GM19099 (cell line): ENCODE results near the gene ID1.

Experiments used
- POLR2A ChIP-seq: IDR thresholded peaks from 3 replicates; pipeline ENCODE4 v1.6.1; 2011; ENCODE audit warnings: low read depth; ENCODE audit not compliant: insufficient read length; ENCODE audit errors: extremely low read depth

Gene ID1

GRCh38 chr20:31605031-31605901 is at the start of gene ID1:
Gene ID1, plus strand, starts transcription at chr20:31605289. Its CDS starts 99 bp downstream, at chr20:31605388.
- TF ChIP-seq POLR2A: no peak

GRCh38 chr20:31559704-31560093 is 45.4 kb upstream of the ID1 start:
- TF ChIP-seq POLR2A: no peak

- no peak for TF ChIP-seq POLR2A
These were observed 44.9 kb upstream of the ID1 start for GRCh38 chr20:31560094-31560745.

GRCh38 chr20:31560746-31561598 is 44.1 kb upstream of the ID1 start:
- TF ChIP-seq POLR2A: no peak

GRCh38 chr20:31562241-31562640 is 42.8 kb upstream of the ID1 start:
- no peak for TF ChIP-seq POLR2A

GRCh38 chr20:31564284-31564683 is 40.8 kb upstream of the ID1 start:
- no peak for TF ChIP-seq POLR2A

- no peak for TF ChIP-seq POLR2A
These were observed 39.3 kb upstream of the ID1 start for GRCh38 chr20:31565699-31566318.

GRCh38 chr20:31566319-31566657 is 38.8 kb upstream of the ID1 start:
- no peak for TF ChIP-seq POLR2A

GRCh38 chr20:31566658-31567379 is 38.3 kb upstream of the ID1 start:
- no peak for TF ChIP-seq POLR2A

GRCh38 chr20:31567380-31567720 is 37.7 kb upstream of the ID1 start:
- no peak for TF ChIP-seq POLR2A

GRCh38 chr20:31568041-31568731 is 36.9 kb upstream of the ID1 start:
- TF ChIP-seq POLR2A: no peak

GRCh38 chr20:31568773-31569162 is 36.3 kb upstream of the ID1 start:
- TF ChIP-seq POLR2A: no peak

GRCh38 chr20:31569163-31570020 is 35.7 kb upstream of the ID1 start:
- TF ChIP-seq POLR2A: no peak
